Naive thymus-derived CD4-positive, alpha-beta T cell (primary cell): ENCODE data around the gene CNTN6. TPM values are rescaled to one million over a fixed set of nuclear protein-coding genes. Genes with fewer than 3 reads are reported as not detected.

Experiments
- ATAC-seq: fragments of 150-1000 bp; cut with Tn5 transposase; 2 replicates; pipeline ENCODE4 v1.10.0; 2021; ENCODE audit warnings: mild to moderate bottlenecking, moderate library complexity
- CTCF ChIA-PET: fragments of 350-600 bp; sonication (Branson Sonifier 250); formaldehyde crosslinking; loops from one replicate; lab custom pipeline; 2021; ENCODE audit warnings: antibody characterized with exemption; lab: Charles Lee
- POLR2A ChIA-PET: fragments of 350-600 bp; sonication (Branson Sonifier 250); formaldehyde crosslinking; loops from one replicate; lab custom pipeline; 2021; ENCODE audit warnings: antibody characterized with exemption, inconsistent platforms; lab: Charles Lee
- DNase-seq, 9 donors: peaks; one replicate each; pipeline versions ENCODE4 v3.0.0 to v3.0.0-alpha.2; 2020 to 2022; ENCODE audit warnings: mixed read lengths in 1 of 9
- H3K27ac ChIP-seq: one replicate; pipeline ENCODE4 v1.7.0; 2013; ENCODE audit warnings: mild to moderate bottlenecking, low read depth, low read length, moderate library complexity
- H3K27me3 ChIP-seq, 2 donors: one replicate each; pipeline ENCODE4 v1.7.0; 2013; ENCODE audit warnings: low read length in 2 of 2, mild to moderate bottlenecking in 2 of 2, moderate library complexity in 2 of 2; ENCODE audit not compliant: control insufficient read depth in 2 of 2, insufficient read depth in 2 of 2
- H3K36me3 ChIP-seq, 3 experiments: 1 replicate in 2 of 3; 2 replicates in 1 of 3; pipeline ENCODE4 v1.7.0; 2013; ENCODE audit warnings: low read length in 3 of 3, mild to moderate bottlenecking in 3 of 3, moderate library complexity in 1 of 3; ENCODE audit not compliant: insufficient read depth in 3 of 3, control insufficient read depth in 2 of 3
- H3K4me1 ChIP-seq, 2 donors: one replicate each; pipeline ENCODE4 v1.7.0; 2013; ENCODE audit warnings: low read length in 2 of 2, mild to moderate bottlenecking in 2 of 2, moderate library complexity in 1 of 2; ENCODE audit not compliant: control insufficient read depth in 2 of 2, insufficient read depth in 2 of 2
- H3K4me3 ChIP-seq: 2 replicates; pipeline ENCODE4 v1.7.0; 2013; ENCODE audit warnings: mild to moderate bottlenecking, low read length
- H3K9me3 ChIP-seq, 3 experiments: 1 replicate in 2 of 3; 2 replicates in 1 of 3; pipeline ENCODE4 v1.7.0; 2013; ENCODE audit warnings: low read length in 3 of 3; ENCODE audit not compliant: control insufficient read depth in 2 of 3
- H3K27ac Mint-ChIP-seq, 9 donors: one replicate each; pipeline ENCODE4 v1.8.0; 2020 to 2022; ENCODE audit warnings: mixed read lengths in 9 of 9, mild to moderate bottlenecking in 8 of 9, moderate library complexity in 5 of 9, inconsistent platforms in 2 of 9
- H3K27me3 Mint-ChIP-seq, 5 donors: one replicate each; pipeline ENCODE4 v1.8.0; 2021 to 2022; ENCODE audit warnings: mixed read lengths in 5 of 5, mild to moderate bottlenecking in 1 of 5
- H3K36me3 Mint-ChIP-seq, 5 donors: one replicate each; pipeline ENCODE4 v1.8.0; 2020 to 2022; ENCODE audit warnings: mixed read lengths in 5 of 5, mild to moderate bottlenecking in 3 of 5, inconsistent platforms in 1 of 5
- H3K4me1 Mint-ChIP-seq, 7 donors: one replicate each; pipeline ENCODE4 v1.8.0; 2020 to 2022; ENCODE audit warnings: mixed read lengths in 7 of 7, mild to moderate bottlenecking in 3 of 7, inconsistent platforms in 1 of 7
- H3K4me3 Mint-ChIP-seq, 10 donors: one replicate each; pipeline ENCODE4 v1.8.0; 2020 to 2022; ENCODE audit warnings: mild to moderate bottlenecking in 10 of 10, mixed read lengths in 10 of 10, moderate library complexity in 6 of 10, inconsistent platforms in 2 of 10
- H3K9me3 Mint-ChIP-seq, 11 donors: one replicate each; pipeline ENCODE4 v1.8.0; 2020 to 2022; ENCODE audit warnings: mixed read lengths in 11 of 11, mild to moderate bottlenecking in 4 of 11, inconsistent platforms in 1 of 11, moderate library complexity in 1 of 11
- intact Hi-C, 2 donors: fragments of 100-400 bp; cut with micrococcal nuclease; formaldehyde crosslinking; loops; one replicate each; pipeline ENCODE4 v1.15.1; 2023
- polyA plus RNA-seq, 2 donors: library from polyadenylated mRNA; unstranded; fragments of 300-500 nt; fragmentation: Illumina TruSeq; gene quantifications; one replicate each; pipeline ENCODE4 v1.2.3, GENCODE V29; 2021
- total RNA-seq, 6 experiments: library from RNA in 5 of 6; stranded (reverse) in 5 of 6; gene quantifications; 1 replicate in 5 of 6; 2 replicates in 1 of 6; pipeline ENCODE4 v1.2.3 and lab custom pipeline; 2021 to 2026

Gene CNTN6
- total and polyA plus RNA-seq, 7 experiments from 2014 or later: not detected

DNA sequence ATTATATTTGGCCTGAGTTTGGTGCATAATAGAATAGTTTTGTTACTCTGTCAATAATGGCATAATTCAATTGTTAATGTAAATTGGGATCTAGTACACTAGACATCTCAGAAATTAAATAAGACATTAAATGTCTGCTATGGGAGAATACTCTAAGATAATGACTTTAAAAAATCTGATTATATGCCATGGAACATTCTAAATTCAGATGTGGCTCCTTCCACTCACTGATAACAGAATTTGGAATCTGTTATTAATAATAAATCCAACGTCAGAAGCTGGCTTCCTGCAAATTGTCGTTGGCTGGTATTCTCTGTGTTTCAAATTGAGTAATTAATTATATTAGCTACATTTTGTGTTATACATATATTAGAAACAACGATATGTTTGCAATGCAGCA lies 258.1 kb downstream of the CNTN6 start:
- H3K4me1 ChIP-seq: no peaks in the 10 kb centered on the region

DNA sequence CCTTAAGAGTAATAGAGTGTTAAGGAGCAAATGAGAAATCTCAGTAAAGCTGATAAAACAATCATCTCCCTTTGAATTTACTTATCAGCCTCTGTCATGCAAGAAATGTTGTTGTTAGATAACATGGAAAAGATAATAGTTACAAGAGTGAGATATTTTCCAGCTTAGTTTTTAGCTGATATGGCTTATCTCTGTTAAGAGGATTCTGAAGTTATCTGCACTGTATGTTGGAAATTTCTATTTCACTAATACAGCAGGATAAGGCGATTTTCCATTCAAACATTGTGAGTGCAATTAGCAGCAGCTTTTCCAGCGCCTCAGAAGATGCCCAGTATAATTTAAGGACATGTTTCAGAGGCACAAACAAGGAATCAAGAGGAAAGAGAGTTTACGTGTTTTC lies 262.9 kb downstream of the CNTN6 start:
- Mint-ChIP-seq H3K27ac (no peak overlapping the region), H3K4me1 (no peaks in the 10 kb centered on the region), H3K27me3 (no peaks in the 10 kb centered on the region), H3K4me3 (no peak overlapping the region), H3K36me3 (no peaks in the 10 kb centered on the region), H3K9me3 (peaks cover 0 to 4% (median 0%) of the 10 kb centered on the region in 11 donors)
- ChIA-PET CTCF (no interaction called here), POLR2A (no interaction called here)
- no peak overlapping the region for H3K27ac ChIP-seq
- H3K4me1 ChIP-seq: no peaks in the 10 kb centered on the region
- H3K9me3 ChIP-seq: no peaks in the 10 kb centered on the region
- no peaks in the 10 kb centered on the region for H3K36me3 ChIP-seq
- DNase-seq: no peak
- intact Hi-C loops: no loop called here
- no peak for ATAC-seq
- H3K4me3 ChIP-seq: no peak overlapping the region
- no peaks in the 10 kb centered on the region for H3K27me3 ChIP-seq

More for the DNA sequence above, 258.1 kb downstream of the CNTN6 start:
- no peaks in the 10 kb centered on the region for H3K27me3 ChIP-seq
- no peak overlapping the region for H3K4me3 ChIP-seq
- ChIA-PET CTCF (no interaction called here), POLR2A (no interaction called here)
- H3K4me1 Mint-ChIP-seq: no peaks in the 10 kb centered on the region
- intact Hi-C loops: no loop called here
- H3K9me3 Mint-ChIP-seq: peaks cover 0 to 6% (median 0%) of the 10 kb centered on the region in 11 donors
- no peak for DNase-seq
- H3K9me3 ChIP-seq: no peaks in the 10 kb centered on the region
- no peaks in the 10 kb centered on the region for H3K27me3 Mint-ChIP-seq
- no peaks in the 10 kb centered on the region for H3K36me3 ChIP-seq
- no peaks in the 10 kb centered on the region for H3K36me3 Mint-ChIP-seq
- no peak overlapping the region for H3K27ac ChIP-seq
- ATAC-seq: no peak
- no peak overlapping the region for H3K27ac Mint-ChIP-seq
- no peak overlapping the region for H3K4me3 Mint-ChIP-seq

- Histone ChIP-seq H3K4me3 (no peak overlapping the region), H3K27ac (no peak overlapping the region), H3K9me3 (no peaks in the 10 kb centered on the region), H3K4me1 (no peaks in the 10 kb centered on the region), H3K27me3 (no peaks in the 10 kb centered on the region), H3K36me3 (no peaks in the 10 kb centered on the region)
- ChIA-PET POLR2A (no interaction called here), CTCF (no interaction called here)
- Mint-ChIP-seq H3K27ac (no peak overlapping the region), H3K36me3 (no peaks in the 10 kb centered on the region), H3K4me3 (no peak overlapping the region), H3K4me1 (no peaks in the 10 kb centered on the region), H3K9me3 (peaks cover 0 to 4% (median 0%) of the 10 kb centered on the region in 11 donors), H3K27me3 (no peaks in the 10 kb centered on the region)
- intact Hi-C loops: no loop called here
- ATAC-seq: no peak
- DNase-seq: no peak
These were observed 263.3 kb downstream of the CNTN6 start for GRCh38 chr3:1356101-1356500.

DNA sequence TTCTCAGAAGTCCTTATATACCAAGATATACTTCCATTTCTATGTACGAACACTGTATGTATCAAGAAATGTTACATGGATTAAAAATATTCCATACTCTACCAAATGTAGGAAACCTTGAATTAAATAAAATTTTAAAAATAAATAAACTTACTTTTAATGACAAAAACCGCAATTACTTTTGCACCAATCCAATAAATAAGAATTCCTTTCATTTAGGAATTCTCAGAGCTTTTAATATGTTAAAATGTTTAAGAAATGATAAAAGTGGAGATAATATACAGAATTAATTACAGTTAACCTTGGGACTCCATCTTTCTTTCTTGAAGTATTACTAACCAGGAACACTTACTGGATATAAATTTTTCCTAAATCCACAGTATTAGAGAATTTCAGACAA lies 272.7 kb downstream of the CNTN6 start:
- ChIA-PET CTCF (no interaction called here), POLR2A (no interaction called here)
- Mint-ChIP-seq H3K4me1 (no peaks in the 10 kb centered on the region), H3K36me3 (no peaks in the 10 kb centered on the region), H3K27ac (no peak overlapping the region), H3K9me3 (peaks cover 0 to 6% (median 0%) of the 10 kb centered on the region in 11 donors), H3K4me3 (no peak overlapping the region), H3K27me3 (no peaks in the 10 kb centered on the region)
- Histone ChIP-seq H3K4me1 (no peaks in the 10 kb centered on the region), H3K27me3 (no peaks in the 10 kb centered on the region), H3K36me3 (no peaks in the 10 kb centered on the region), H3K9me3 (no peaks in the 10 kb centered on the region), H3K27ac (no peak overlapping the region), H3K4me3 (no peak overlapping the region)
- intact Hi-C loops: no loop called here
- DNase-seq: no peak
- ATAC-seq: no peak

- no peaks in the 10 kb centered on the region for H3K36me3 Mint-ChIP-seq
- no peaks in the 10 kb centered on the region for H3K27me3 ChIP-seq
- H3K27ac ChIP-seq: no peak overlapping the region
- no peaks in the 10 kb centered on the region for H3K4me1 ChIP-seq
- H3K9me3 ChIP-seq: no peaks in the 10 kb centered on the region
- intact Hi-C loops: no loop called here
- H3K36me3 ChIP-seq: no peaks in the 10 kb centered on the region
- no peaks in the 10 kb centered on the region for H3K27me3 Mint-ChIP-seq
- no peak for ATAC-seq
- ChIA-PET CTCF (no interaction called here), POLR2A (no interaction called here)
- H3K4me3 ChIP-seq: no peak overlapping the region
- DNase-seq: no peak
- H3K9me3 Mint-ChIP-seq: peaks cover 0 to 5% (median 0%) of the 10 kb centered on the region in 11 donors
- no peaks in the 10 kb centered on the region for H3K4me1 Mint-ChIP-seq
- no peak overlapping the region for H3K4me3 Mint-ChIP-seq
- H3K27ac Mint-ChIP-seq: no peak overlapping the region
These were observed 281.6 kb downstream of the CNTN6 start for GRCh38 chr3:1374471-1374870.

- Mint-ChIP-seq H3K9me3 (peaks cover 0 to 5% (median 0%) of the 10 kb centered on the region in 11 donors), H3K27me3 (no peaks in the 10 kb centered on the region), H3K4me3 (no peak overlapping the region), H3K27ac (no peak overlapping the region), H3K36me3 (no peaks in the 10 kb centered on the region), H3K4me1 (no peaks in the 10 kb centered on the region)
- ChIA-PET POLR2A (no interaction called here), CTCF (no interaction called here)
- Histone ChIP-seq H3K27ac (no peak overlapping the region), H3K4me3 (no peak overlapping the region), H3K9me3 (no peaks in the 10 kb centered on the region), H3K27me3 (no peaks in the 10 kb centered on the region), H3K4me1 (no peaks in the 10 kb centered on the region), H3K36me3 (no peaks in the 10 kb centered on the region)
- no peak for ATAC-seq
- intact Hi-C loops: no loop called here
- no peak for DNase-seq
These were observed 282.3 kb downstream of the CNTN6 start for GRCh38 chr3:1375145-1375544.

GRCh38 chr3:1380926-1381646 lies 288.3 kb downstream of the CNTN6 start:
- no peak overlapping the region for H3K4me3 Mint-ChIP-seq
- DNase-seq (no peak), ATAC-seq (no peak)
- no peaks in the 10 kb centered on the region for H3K36me3 ChIP-seq
- POLR2A ChIA-PET: no interaction called here
- no peak overlapping the region for H3K4me3 ChIP-seq
- no peak overlapping the region for H3K27ac ChIP-seq
- intact Hi-C loops: no loop called here
- no peaks in the 10 kb centered on the region for H3K27me3 Mint-ChIP-seq
- H3K36me3 Mint-ChIP-seq: no peaks in the 10 kb centered on the region
- CTCF ChIA-PET: no interaction called here
- no peaks in the 10 kb centered on the region for H3K27me3 ChIP-seq
- peaks cover 0 to 11% (median 4%) of the 10 kb centered on the region in 11 donors for H3K9me3 Mint-ChIP-seq
- no peak overlapping the region for H3K27ac Mint-ChIP-seq
- peaks cover 0 to 3% (median 0%) of the 10 kb centered on the region in 3 experiments for H3K9me3 ChIP-seq
- no peaks in the 10 kb centered on the region for H3K4me1 Mint-ChIP-seq
- no peaks in the 10 kb centered on the region for H3K4me1 ChIP-seq
